Mesothelial cell of epicardium (in vitro differentiated cells): Measurements from ENCODE around the gene SF3A1. TPM values are rescaled to one million over a fixed set of nuclear protein-coding genes. Genes with fewer than 3 reads are reported as not detected.

Experiments used
- DNase-seq, 2 experiments: peaks; one replicate each; pipeline ENCODE4 v3.0.0; 2021; ENCODE audit warnings: low spot score in 2 of 2; ENCODE audit not compliant: unreplicated experiment in 2 of 2
- H3K27ac Mint-ChIP-seq: 2 replicates; pipeline ENCODE4 v1.8.0; 2021; ENCODE audit warnings: mixed read lengths
- H3K27me3 Mint-ChIP-seq: 2 replicates; pipeline ENCODE4 v1.8.0; 2021; ENCODE audit warnings: low read depth, mixed read lengths
- H3K36me3 Mint-ChIP-seq: 2 replicates; pipeline ENCODE4 v1.8.0; 2021; ENCODE audit warnings: mixed read lengths
- H3K4me1 Mint-ChIP-seq: 2 replicates; pipeline ENCODE4 v1.8.0; 2021; ENCODE audit warnings: mixed read lengths
- H3K4me3 Mint-ChIP-seq: 2 replicates; pipeline ENCODE4 v1.8.0; 2021; ENCODE audit warnings: mild to moderate bottlenecking, moderate library complexity, mixed read lengths
- H3K9me3 Mint-ChIP-seq: 2 replicates; pipeline ENCODE4 v1.8.0; 2021; ENCODE audit warnings: mixed read lengths
- total RNA-seq: library from RNA; stranded (reverse); gene quantifications from 3 replicates; pipeline ENCODE4 v1.2.1, GENCODE V29; 2021
- TF ChIP-seq, protein P1 (sequence below): fragments of 200-600 bp; sonication (generic); IDR thresholded peaks from one replicate; pipeline ENCODE4 v1.5.0; 2021; ENCODE audit warnings: antibody characterized with exemption; ENCODE audit not compliant: unreplicated experiment

Gene SF3A1
- total RNA-seq, 1 donor from 2014 or later = 142 TPM

DNA sequence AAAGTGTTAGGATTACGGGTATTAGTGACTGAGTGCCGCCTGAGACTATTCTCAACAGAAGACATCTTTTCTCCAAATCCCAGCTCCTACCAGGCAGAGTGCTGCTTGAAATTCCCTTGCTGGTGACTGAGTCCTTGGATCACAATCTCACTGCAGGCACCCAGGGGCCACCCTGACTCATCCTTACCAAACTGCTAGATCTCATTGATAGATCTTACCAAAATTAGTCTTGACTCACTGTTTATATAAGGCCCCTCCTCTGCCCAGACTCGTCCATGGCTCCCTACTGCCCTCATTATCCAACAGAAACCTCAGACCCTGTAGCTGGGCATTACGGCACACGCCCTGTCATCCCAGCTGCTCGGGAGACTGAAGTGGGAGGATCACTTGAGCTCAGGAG, 44.6 kb downstream of the SF3A1 start:
- DNase-seq = no peak
- Mint-ChIP-seq H3K4me3 (no peak overlapping the region), H3K36me3 (no peaks in the 10 kb centered on the region), H3K4me1 (peaks cover 13% of the 10 kb centered on the region), H3K27ac (no peak overlapping the region), H3K27me3 (peaks cover 15% of the 10 kb centered on the region), H3K9me3 (no peaks in the 10 kb centered on the region)
- TF ChIP-seq, protein P1, sequence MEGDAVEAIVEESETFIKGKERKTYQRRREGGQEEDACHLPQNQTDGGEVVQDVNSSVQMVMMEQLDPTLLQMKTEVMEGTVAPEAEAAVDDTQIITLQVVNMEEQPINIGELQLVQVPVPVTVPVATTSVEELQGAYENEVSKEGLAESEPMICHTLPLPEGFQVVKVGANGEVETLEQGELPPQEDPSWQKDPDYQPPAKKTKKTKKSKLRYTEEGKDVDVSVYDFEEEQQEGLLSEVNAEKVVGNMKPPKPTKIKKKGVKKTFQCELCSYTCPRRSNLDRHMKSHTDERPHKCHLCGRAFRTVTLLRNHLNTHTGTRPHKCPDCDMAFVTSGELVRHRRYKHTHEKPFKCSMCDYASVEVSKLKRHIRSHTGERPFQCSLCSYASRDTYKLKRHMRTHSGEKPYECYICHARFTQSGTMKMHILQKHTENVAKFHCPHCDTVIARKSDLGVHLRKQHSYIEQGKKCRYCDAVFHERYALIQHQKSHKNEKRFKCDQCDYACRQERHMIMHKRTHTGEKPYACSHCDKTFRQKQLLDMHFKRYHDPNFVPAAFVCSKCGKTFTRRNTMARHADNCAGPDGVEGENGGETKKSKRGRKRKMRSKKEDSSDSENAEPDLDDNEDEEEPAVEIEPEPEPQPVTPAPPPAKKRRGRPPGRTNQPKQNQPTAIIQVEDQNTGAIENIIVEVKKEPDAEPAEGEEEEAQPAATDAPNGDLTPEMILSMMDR = no peak

DNA sequence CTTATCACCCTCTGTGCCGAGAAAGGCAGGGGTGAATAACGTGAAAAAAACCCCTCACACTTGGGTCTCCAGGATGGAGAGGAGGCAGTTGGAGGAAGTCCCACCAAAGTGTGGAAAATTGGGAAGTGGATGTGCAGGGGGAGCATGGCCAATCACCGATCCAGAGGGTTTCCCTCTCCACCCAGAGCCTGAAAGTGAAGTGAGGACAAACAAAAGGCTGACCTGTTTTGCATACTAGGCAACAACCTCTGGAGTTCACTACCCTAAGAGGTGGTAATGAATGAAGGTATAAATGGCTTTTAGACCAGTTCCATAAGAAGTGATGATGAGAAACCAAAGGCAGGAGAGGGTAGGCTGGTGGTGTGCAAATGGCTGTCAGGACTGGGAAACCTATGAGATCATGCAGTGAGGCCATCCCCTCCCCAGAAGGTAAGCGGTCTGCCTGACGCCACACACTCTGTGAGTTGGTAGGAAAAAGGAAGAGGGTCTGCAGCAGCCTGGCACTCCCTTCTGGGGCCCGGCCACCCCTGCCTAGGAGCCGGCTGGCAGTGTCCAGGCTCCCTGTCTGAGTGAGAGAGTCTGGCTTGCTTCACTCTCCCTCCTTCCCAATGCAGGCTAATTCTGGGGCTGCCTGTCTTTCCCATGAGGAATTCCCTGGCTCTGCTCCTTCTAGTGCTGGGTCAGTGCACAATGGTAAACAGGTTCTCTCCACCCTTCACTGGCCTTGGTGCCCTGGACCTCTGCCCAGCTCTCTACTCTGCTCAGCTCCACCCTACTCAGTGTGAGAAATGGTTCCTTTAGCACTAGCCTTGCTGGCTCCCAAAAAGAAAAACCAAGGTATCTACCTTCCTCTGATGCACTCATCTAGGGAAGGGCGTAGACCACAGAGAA, 45.6 kb downstream of the SF3A1 start:
- Mint-ChIP-seq H3K27me3 (peaks cover 7% of the 10 kb centered on the region), H3K27ac (no peak overlapping the region), H3K36me3 (no peaks in the 10 kb centered on the region), H3K4me1 (peaks cover 19% of the 10 kb centered on the region), H3K9me3 (no peaks in the 10 kb centered on the region), H3K4me3 (no peak overlapping the region)
- TF ChIP-seq, protein P1 = no peak
- no peak for DNase-seq

DNA sequence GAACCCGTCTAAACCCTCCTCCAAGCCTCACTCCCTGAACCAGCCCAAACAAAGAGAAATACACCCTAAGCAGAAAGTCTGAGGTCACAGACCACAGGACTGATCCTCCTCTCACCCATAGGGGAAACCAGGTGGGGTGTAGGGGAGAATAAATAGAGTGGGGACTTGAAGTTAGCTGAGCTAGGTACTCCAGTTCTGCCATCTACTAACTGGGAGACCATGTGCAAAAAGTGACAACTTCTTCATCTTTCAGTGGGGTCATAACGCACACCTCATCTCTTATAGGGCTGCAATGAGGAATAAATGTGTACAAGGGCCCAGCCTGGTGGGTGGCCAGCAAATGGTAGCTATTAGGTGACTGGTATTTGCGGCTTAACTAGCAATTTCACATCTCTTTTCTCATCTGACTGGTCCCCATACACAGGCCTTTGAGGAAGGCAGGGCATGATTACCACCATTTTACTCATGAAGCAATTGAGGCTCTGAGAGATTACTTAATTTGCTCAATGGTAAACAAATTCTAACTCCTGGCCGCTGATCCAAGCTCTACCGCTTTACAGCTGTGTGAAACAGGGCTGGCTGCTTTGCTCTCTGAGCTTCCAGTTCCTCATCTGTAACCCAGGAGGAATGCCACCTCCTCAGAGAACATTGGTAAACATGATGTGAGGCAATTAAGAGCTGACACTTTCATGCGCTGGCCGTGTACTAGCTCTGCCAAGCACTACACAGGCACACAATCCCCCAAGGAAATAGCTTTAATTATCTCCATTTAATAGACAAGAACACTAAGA, 46.5 kb downstream of the SF3A1 start:
- H3K27me3 Mint-ChIP-seq = peaks cover 2% of the 10 kb centered on the region
- TF ChIP-seq, protein P1 = no peak
- H3K27ac Mint-ChIP-seq = no peak overlapping the region
- no peaks in the 10 kb centered on the region for H3K36me3 Mint-ChIP-seq
- DNase-seq = no peak
- H3K4me1 Mint-ChIP-seq = peaks cover 27% of the 10 kb centered on the region
- H3K9me3 Mint-ChIP-seq = no peaks in the 10 kb centered on the region
- no peak overlapping the region for H3K4me3 Mint-ChIP-seq

DNA sequence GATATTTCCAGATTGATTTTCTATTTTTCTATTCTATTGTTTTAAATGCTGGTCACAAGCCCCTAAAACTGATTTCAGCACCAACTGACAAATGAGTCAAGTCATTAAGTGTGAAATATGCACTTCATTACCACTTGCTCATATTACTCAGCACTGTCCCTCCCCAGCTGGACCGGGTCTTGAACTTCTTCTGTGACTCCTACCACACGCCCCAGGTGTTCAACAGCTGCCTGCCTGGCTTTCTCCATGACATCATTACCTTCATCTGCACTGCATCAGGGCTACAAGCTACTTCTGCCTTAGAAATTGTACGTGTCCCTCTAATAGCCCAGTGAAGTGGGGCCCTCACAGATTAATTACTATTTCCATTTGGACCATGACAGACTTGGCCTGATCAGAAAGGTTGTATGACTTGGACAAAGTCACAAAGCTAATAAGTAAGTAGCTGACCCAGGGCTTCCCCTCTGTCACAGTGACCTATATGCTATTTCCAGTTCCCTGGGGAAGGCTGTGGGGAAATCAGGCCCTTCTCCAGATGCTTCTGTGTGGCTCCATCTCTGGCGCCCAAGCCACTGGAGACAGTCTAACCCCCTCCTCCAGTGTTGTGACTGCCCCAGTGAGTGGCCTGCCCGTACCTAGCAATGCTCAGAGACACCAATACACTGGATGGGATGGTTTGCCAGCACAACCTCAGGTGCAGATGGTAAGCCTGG, 48.0 kb downstream of the SF3A1 start:
- Mint-ChIP-seq H3K27ac (no peak overlapping the region), H3K4me1 (peaks cover 33% of the 10 kb centered on the region), H3K27me3 (peaks cover 2% of the 10 kb centered on the region), H3K4me3 (no peak overlapping the region), H3K9me3 (no peaks in the 10 kb centered on the region), H3K36me3 (no peaks in the 10 kb centered on the region)
- no peak for DNase-seq
- TF ChIP-seq, protein P1 = no peak

DNA sequence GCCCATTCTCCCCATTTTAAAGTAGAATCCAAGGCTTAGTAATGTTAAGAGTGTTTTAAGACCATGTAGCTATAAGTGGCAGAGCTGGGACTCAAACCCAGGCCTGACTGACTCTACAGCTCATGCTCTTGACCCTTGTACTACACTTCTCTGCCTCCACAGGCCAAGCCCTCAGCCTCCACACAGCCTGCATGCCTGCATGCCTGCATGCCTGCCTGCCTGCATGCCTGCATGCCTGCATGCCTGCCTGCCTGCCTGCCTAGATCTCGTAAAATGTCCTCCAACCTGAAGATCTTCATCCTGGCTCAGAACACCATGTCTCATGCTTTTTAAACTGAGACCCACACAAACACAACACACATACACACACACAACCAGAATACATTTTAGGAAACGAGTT, 48.6 kb downstream of the SF3A1 start:
- no peak for DNase-seq
- no peaks in the 10 kb centered on the region for H3K36me3 Mint-ChIP-seq
- TF ChIP-seq, protein P1 = no peak
- H3K9me3 Mint-ChIP-seq = no peaks in the 10 kb centered on the region
- H3K27ac Mint-ChIP-seq = no peak overlapping the region
- no peak overlapping the region for H3K4me3 Mint-ChIP-seq
- H3K27me3 Mint-ChIP-seq = peaks cover 2% of the 10 kb centered on the region
- H3K4me1 Mint-ChIP-seq = peaks cover 32% of the 10 kb centered on the region
